T-helper 1 cell (primary cell): ENCODE data around the gene CATSPERD.
A peak's percentile ranks its signal among the peaks of the same experiment; 100 is the strongest.
"Not testable (repeated sequence)": the region's sequence is repeated elsewhere in the genome, so short reads cannot be mapped to it uniquely, and the experiment has no call there.

Experiments used
- DNase-seq, 5 donors: peaks; one replicate each; pipeline ENCODE4 v3.0.0-alpha.2; 2012 to 2020

CATSPERD gene

DNA sequence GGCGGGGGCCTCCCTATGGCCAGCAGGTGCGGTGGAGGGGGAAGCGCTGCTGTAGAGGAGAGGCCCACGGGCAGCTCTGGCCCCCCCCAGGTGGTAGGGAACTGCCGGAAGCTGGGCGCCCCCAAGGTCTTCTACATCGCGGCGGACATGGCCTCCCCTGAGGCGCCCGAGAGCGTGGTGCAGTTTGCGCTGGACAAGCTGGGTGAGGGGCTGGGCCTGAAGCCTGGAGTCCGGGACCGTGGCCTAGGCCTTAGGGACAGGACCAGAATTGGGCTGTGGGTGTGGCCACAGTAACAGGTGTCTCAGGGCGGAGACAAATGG, 34.2 kb upstream of the CATSPERD start:
- no peak for DNase-seq

DNA sequence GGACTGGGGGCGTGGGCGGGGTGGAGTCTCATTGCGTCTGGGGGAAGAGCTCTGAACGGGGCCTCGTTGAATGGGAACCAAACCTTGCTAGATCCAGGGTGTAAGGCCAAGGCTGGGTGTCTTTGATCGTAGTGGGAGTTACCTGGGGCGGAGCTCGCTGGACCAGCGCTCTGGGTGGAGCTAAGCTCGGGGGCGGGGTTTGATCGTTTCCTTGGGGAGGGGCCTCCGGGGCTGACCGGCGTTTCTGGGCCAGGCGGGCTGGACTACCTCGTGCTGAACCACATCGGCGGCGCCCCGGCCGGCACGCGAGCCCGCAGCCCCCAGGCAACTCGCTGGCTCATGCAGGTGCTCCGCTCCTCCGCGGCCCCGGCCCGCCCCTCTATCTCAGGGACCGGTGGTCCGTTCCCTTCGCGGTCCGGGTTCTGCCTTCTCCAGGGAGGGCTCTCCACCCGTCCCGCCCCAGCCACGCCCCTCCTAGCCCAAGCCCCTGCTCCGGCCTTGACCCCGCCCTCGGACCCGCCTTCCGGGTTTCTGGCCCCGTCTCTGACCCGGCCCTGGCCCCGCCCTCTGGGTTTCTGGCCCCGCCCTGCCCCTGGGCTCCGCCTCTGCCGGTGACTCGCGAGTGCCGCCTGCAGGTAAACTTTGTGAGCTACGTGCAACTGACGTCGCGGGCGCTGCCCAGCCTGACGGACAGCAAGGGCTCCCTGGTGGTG, 33.6 kb upstream of the CATSPERD start:
- peak; percentile 86 to 94 (median 90) for DNase-seq

- no peak for DNase-seq
Observed at GRCh38 chr19:5687360-5688198, 32.9 kb upstream of the CATSPERD start.

DNA sequence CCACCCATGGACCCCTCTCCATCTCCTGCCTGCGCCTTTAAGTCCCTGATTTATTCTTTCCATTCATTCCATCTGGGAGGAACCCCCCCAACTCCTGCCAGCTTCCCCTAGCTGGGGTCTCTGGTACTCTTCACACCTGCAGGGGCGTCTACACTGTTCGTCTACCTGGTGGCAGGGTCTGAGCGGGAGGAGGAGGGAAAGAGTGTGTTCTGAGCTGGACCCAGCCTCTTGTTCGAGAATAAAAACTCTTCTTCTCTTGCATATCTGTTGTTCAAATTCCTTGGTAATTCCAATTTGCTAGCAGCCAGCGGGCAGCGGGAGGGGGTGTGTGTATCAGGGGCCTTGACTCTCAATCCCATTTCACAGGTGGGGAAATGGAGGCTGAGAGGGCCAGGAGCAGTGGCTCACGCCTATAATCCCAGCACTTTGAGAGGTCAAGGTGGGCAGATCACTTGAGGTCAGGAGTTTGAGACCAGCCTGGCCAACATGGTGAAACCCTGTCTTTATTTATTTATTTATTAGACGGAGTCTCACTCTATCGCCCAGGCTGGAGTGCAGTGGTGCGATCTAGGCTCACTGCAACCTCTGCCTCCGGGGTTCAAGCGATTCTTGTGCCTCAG, 32.1 kb upstream of the CATSPERD start:
- DNase-seq: not testable (repeated sequence)

- peak; percentile 95 to 98 (median 98) for DNase-seq
Observed at GRCh38 chr19:5690125-5690954, 30.1 kb upstream of the CATSPERD start, which contains the start of gene RPL36. TSS of gene RPL36 (plus strand) at chr19:5690295. CDS start at chr19:5690508, 213 bp downstream.

DNA sequence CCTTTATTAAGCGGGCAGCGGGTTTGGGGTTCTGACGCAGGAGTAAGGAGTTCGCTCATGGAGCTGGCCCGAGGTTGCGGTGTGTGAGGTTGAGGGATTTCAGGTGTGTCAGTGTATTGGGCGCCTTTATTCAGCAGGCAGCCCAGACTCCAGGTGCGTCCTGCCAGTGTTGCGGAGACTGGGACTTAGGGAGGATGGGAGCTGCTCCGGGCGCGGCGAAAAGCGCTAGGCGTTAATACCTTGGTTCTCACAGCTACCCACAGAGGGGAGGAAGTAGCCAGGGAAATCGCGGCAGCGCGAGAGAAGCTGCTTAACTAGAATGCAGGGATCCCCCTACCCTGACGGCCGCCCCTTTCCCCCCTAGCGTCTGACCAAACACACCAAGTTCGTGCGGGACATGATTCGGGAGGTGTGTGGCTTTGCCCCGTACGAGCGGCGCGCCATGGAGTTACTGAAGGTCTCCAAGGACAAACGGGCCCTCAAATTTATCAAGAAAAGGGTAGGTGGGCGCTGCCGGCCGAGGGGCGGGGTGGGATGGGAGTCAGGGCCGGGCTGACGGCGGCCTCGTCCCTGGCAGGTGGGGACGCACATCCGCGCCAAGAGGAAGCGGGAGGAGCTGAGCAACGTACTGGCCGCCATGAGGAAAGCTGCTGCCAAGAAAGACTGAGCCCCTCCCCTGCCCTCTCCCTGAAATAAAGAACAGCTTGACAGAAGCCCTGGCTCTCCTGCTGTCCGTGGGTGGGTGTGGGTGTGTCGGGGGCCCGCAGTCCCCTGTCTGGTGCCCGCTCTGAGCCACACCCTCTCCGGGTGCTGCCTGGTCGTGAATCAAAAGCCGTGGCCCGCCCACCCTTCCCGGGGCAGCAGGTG, 29.2 kb upstream of the CATSPERD start:
- DNase-seq: peak in 4 of 5 donors; percentile 23 to 41 (median 32)

DNA sequence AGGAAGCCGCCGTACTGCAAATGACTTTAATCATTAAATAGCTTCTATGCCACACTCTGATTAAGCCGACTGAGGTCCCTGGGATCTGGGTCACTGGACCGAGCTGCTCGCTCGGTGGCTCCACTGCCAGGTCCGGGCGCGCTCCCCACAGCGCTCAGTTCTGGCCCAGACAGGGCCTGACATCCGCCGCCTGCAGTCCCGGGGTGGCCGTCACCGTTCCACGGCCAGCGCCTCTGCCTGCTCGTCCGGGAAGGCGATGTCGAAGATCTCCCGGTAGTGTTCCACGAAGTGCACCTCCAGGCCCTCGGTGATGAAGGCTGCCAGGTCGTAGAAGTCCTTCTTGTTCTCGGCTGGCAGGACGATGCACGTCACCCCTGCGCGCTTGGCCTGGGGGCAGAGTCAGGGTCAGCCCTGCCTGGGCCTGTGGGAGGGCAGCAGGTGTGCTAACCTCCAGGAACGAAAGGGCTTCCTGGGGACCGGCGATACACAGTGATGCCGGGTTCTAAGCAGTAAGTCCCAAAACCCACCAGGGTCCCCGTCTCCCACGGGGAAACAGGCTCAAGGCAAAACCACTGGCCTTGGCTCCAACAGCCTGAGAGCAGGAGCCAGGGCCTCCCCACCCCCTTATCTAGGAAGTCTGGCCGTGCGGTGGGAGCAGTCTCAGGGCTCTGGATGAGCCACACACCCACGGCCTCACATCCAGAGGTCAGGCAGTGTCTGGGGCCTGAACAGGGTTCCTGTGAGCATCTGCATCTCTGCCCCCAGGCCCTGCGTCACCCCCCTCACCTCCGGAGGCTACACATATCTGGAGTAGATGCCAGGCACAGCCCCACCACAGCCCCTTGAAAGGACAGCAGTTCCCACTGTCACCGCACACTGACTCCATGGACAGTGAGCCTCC, 28.4 kb upstream of the CATSPERD start:
- DNase-seq: no peak

GRCh38 chr19:5692723-5693194, 27.7 kb upstream of the CATSPERD start:
- no peak for DNase-seq

- DNase-seq: no peak
Observed at GRCh38 chr19:5693195-5694166, 27.0 kb upstream of the CATSPERD start.

- DNase-seq: no peak
Observed at GRCh38 chr19:5694167-5694955, 26.1 kb upstream of the CATSPERD start.

- DNase-seq: no peak
Observed at GRCh38 chr19:5694956-5695648, 25.3 kb upstream of the CATSPERD start.

GRCh38 chr19:5695649-5696195, 24.7 kb upstream of the CATSPERD start:
- no peak for DNase-seq

DNA sequence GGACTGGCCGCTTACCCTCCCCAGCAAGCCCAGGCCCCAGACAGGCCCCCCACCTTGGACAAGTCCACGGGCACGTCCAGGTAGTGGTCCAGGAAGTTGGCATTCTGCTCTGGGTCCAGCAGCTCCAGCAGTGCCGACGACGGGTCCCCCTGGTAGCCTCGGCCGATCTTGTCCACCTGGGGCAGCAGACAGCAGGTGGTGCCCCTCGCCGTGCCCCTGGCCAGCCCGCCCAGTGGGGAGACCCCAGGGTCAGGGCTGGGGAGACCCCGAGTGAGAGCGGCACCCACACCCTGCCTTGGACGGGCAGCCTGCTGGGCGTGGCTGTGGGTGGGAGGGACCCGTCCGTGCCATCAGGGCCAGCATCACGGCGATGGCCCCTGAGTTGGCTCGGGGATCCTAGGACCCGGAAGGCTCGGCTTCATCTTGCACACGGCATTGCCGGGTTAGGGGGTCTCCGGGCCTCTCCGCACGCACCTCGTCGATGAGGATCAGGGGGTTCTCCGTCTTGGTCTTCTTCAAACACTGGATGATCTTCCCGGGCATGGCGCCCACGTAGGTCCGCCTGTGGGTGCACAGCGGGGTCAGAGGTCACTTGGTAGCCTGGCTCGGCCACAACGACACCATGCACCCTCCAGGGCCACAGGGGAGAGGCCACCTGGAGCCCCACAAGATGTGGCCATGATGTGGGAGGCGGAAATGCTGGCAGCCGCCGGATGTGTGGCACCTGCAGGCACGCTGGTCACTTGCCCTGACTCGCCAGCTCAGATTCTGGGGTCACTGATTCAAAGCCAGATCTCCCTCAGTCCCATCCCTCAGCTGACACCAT, 24.0 kb upstream of the CATSPERD start:
- no peak for DNase-seq

DNA sequence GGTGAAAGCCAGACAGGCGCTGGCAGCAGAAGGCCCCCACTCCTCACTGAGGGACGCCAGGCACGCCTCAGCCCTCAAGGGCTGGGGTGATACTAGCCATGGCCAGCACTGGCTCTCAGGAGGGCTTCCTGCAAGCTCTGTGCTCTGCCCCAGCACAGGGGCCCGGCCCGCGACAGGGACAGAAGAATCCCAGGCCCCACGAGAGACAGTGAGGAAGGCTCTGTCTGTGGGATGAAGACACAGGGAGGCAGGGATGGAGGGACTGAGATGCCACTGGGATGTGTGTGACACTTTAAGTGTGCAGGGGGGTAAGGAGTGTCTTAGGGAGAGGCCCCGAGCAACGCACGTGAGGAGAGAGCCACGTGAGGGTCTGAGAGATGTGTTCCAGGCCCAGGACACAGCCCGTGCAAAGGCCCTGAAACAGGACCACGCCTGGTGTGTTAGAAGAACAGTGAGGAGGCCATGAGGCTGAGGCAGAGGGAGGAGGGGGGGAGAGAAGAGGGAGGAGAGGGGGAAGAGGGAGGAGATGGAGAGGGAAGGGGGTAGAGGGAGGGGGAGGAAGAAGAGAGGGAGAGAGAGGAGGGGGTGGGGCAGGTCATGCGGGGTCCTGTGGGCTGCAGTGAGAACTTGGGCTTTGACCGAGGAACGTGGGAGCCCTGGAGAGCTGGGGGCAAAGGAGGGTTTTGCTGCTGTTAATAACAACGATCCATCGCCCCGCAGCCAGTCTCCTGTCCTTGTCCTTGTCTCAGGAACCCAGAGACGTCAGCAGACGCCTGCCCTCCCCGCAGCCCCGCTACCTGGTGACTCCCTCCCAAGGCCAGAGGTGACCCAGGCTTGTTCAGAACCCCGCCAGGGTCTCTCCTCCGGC, 23.2 kb upstream of the CATSPERD start:
- no peak for DNase-seq

DNA sequence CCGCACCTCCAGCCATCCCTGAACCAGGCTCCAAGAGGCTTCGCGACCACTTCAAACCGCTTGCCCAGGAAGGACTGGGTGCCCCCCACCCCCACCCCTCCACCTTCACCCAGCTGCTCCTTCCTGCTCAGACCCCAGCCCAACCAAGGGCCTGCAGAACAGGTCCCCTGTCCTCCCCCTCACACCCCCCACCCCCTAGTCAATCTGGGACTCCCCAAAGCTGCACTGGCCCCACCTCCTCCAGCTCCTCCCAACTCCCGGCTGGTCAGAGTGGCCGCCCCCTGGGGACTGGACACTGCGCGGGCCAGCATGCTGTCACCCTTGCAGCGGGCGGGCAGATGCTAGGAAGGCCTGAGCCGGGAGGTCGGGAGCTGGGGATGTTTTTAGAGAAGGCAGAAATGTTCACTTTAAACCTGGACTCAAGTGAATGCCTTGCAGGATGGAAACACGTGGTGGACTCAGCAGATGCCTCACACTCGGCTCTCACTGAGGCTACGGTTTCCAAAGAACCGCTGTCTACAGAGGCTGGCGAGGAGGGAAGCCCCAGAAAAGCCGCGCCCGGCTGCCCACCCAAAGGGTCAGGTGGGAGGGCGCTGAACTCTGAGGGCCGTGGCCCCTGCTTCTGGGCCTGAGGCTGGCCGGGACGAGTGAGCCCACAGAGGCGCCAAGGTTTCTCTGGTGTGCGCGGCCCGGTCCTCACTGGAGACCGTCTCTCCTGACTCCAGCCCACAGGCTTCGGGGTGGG, 22.4 kb upstream of the CATSPERD start:
- no peak for DNase-seq
